HUES48 (cell line): ENCODE data around the gene CPS1.

Source experiments
- H3K27ac ChIP-seq: one replicate; pipeline ENCODE4 v1.7.0; 2013; ENCODE audit warnings: low read depth, low read length, inconsistent platforms
- H3K27me3 ChIP-seq: 2 replicates; pipeline ENCODE4 v1.6.1; 2013; ENCODE audit warnings: mild to moderate bottlenecking, low read length; ENCODE audit not compliant: control insufficient read depth, insufficient read depth
- H3K36me3 ChIP-seq: 2 replicates; pipeline ENCODE4 v1.6.1; 2013; ENCODE audit warnings: low read length; ENCODE audit not compliant: control insufficient read depth, insufficient read depth
- H3K4me1 ChIP-seq: 2 replicates; pipeline ENCODE4 v1.6.1; 2013; ENCODE audit warnings: mild to moderate bottlenecking, low read length; ENCODE audit not compliant: control insufficient read depth, insufficient read depth
- H3K4me3 ChIP-seq: 2 replicates; pipeline ENCODE4 v1.5.1; 2013; ENCODE audit warnings: mild to moderate bottlenecking, low read depth, low read length
- H3K9ac ChIP-seq: 2 replicates; pipeline ENCODE4 v1.6.1; 2013; ENCODE audit warnings: mild to moderate bottlenecking, low read depth, low read length, moderate library complexity
- H3K9me3 ChIP-seq: 2 replicates; pipeline ENCODE4 v1.6.1; 2013; ENCODE audit warnings: low read length; ENCODE audit not compliant: control insufficient read depth, insufficient read depth

The CPS1 gene

GRCh38 chr2:210556329-210556980 is at the start of gene CPS1:
TSS of gene CPS1 (plus strand) at chr2:210556599. CDS start at chr2:210556734, 135 bp downstream.
- no peaks in the 10 kb centered on the region for H3K36me3 ChIP-seq
- H3K27me3 ChIP-seq: no peaks in the 10 kb centered on the region
- no peaks in the 10 kb centered on the region for H3K9me3 ChIP-seq
- no peak within 1 kb of the TSS; the same call in 1 of the 2 replicates for H3K9ac ChIP-seq
- peak within 1 kb of the TSS; percentile 62 for H3K27ac ChIP-seq
- H3K4me3 ChIP-seq: no peak within 1 kb of the TSS
- H3K4me1 ChIP-seq: peaks cover 31% of the 10 kb centered on the region

GRCh38 chr2:210515911-210516310 is 40.5 kb upstream of the CPS1 start:
- Histone ChIP-seq H3K27ac (no peak overlapping the region), H3K27me3 (no peaks in the 10 kb centered on the region), H3K4me3 (no peak overlapping the region), H3K9me3 (no peaks in the 10 kb centered on the region), H3K4me1 (no peaks in the 10 kb centered on the region), H3K36me3 (no peaks in the 10 kb centered on the region), H3K9ac (no peak overlapping the region)

- Histone ChIP-seq H3K36me3 (no peaks in the 10 kb centered on the region), H3K27me3 (no peaks in the 10 kb centered on the region), H3K27ac (no peak overlapping the region), H3K9ac (no peak overlapping the region), H3K9me3 (no peaks in the 10 kb centered on the region), H3K4me3 (no peak overlapping the region), H3K4me1 (no peaks in the 10 kb centered on the region)
Measured at GRCh38 chr2:210517264-210517663, 39.1 kb upstream of the CPS1 start.

GRCh38 chr2:210519594-210519993 is 36.8 kb upstream of the CPS1 start:
- H3K4me1 ChIP-seq: no peaks in the 10 kb centered on the region
- no peak overlapping the region for H3K4me3 ChIP-seq
- H3K9ac ChIP-seq: no peak overlapping the region
- no peak overlapping the region for H3K27ac ChIP-seq
- H3K9me3 ChIP-seq: no peaks in the 10 kb centered on the region
- H3K27me3 ChIP-seq: no peaks in the 10 kb centered on the region
- H3K36me3 ChIP-seq: no peaks in the 10 kb centered on the region

- no peaks in the 10 kb centered on the region for H3K9me3 ChIP-seq
- H3K36me3 ChIP-seq: no peaks in the 10 kb centered on the region
- H3K4me1 ChIP-seq: no peaks in the 10 kb centered on the region
- no peak overlapping the region for H3K4me3 ChIP-seq
- no peak overlapping the region for H3K27ac ChIP-seq
- no peak overlapping the region for H3K9ac ChIP-seq
- H3K27me3 ChIP-seq: no peaks in the 10 kb centered on the region
Measured at GRCh38 chr2:210522399-210522798, 34.0 kb upstream of the CPS1 start.

GRCh38 chr2:210523650-210524289 is 32.6 kb upstream of the CPS1 start:
- Histone ChIP-seq H3K27me3 (no peaks in the 10 kb centered on the region), H3K36me3 (no peaks in the 10 kb centered on the region), H3K9ac (no peak overlapping the region), H3K4me3 (no peak overlapping the region), H3K27ac (no peak overlapping the region), H3K9me3 (no peaks in the 10 kb centered on the region), H3K4me1 (peaks cover 9% of the 10 kb centered on the region; the same call in 1 of the 2 replicates)

- no peaks in the 10 kb centered on the region for H3K36me3 ChIP-seq
- peaks cover 16% of the 10 kb centered on the region; the same call in 1 of the 2 replicates for H3K4me1 ChIP-seq
- H3K27ac ChIP-seq: no peak overlapping the region
- no peak overlapping the region for H3K9ac ChIP-seq
- no peaks in the 10 kb centered on the region for H3K27me3 ChIP-seq
- H3K4me3 ChIP-seq: no peak overlapping the region
- H3K9me3 ChIP-seq: no peaks in the 10 kb centered on the region
Measured at GRCh38 chr2:210524533-210524932, 31.9 kb upstream of the CPS1 start.

- no peak overlapping the region for H3K4me3 ChIP-seq
- no peaks in the 10 kb centered on the region for H3K9me3 ChIP-seq
- H3K4me1 ChIP-seq: peaks cover 19% of the 10 kb centered on the region; the same call in 1 of the 2 replicates
- H3K36me3 ChIP-seq: no peaks in the 10 kb centered on the region
- no peak overlapping the region for H3K9ac ChIP-seq
- no peak overlapping the region for H3K27ac ChIP-seq
- H3K27me3 ChIP-seq: no peaks in the 10 kb centered on the region
Measured at GRCh38 chr2:210527286-210527685, 29.1 kb upstream of the CPS1 start.

- Histone ChIP-seq H3K4me1 (peaks cover 19% of the 10 kb centered on the region; the same call in 1 of the 2 replicates), H3K9ac (no peak overlapping the region), H3K4me3 (no peak overlapping the region), H3K36me3 (no peaks in the 10 kb centered on the region), H3K27ac (no peak overlapping the region), H3K9me3 (no peaks in the 10 kb centered on the region), H3K27me3 (no peaks in the 10 kb centered on the region)
Measured at GRCh38 chr2:210528716-210529115, 27.7 kb upstream of the CPS1 start.

- no peak overlapping the region for H3K27ac ChIP-seq
- no peak overlapping the region for H3K4me3 ChIP-seq
- H3K36me3 ChIP-seq: no peaks in the 10 kb centered on the region
- H3K9ac ChIP-seq: no peak overlapping the region
- no peaks in the 10 kb centered on the region for H3K27me3 ChIP-seq
- peaks cover 36% of the 10 kb centered on the region for H3K4me1 ChIP-seq
- H3K9me3 ChIP-seq: no peaks in the 10 kb centered on the region
Measured at GRCh38 chr2:210531050-210531449, 25.3 kb upstream of the CPS1 start.

- Histone ChIP-seq H3K9me3 (no peaks in the 10 kb centered on the region), H3K4me3 (no peak overlapping the region), H3K27ac (no peak overlapping the region), H3K9ac (no peak overlapping the region), H3K4me1 (peaks cover 36% of the 10 kb centered on the region), H3K36me3 (no peaks in the 10 kb centered on the region), H3K27me3 (no peaks in the 10 kb centered on the region)
Measured at GRCh38 chr2:210531482-210531881, 24.9 kb upstream of the CPS1 start.
